Activated naive CD4-positive, alpha-beta T cell treated with anti-CD3 and anti-CD28 coated beads, Interleukin-2, amount 50 U/mL, for 72 hours (primary cell): ENCODE results near the gene SMARCD1. TPM values are rescaled to one million over a fixed set of nuclear protein-coding genes. Genes with fewer than 3 reads are reported as not detected.

ENCODE experiments used
- ATAC-seq, 2 donors: fragments of 150-1000 bp; cut with Tn5 transposase; 2 replicates each; pipeline ENCODE4 v1.10.0; 2021; ENCODE audit warnings: mild to moderate bottlenecking in 2 of 2, moderate library complexity in 2 of 2
- DNase-seq, 2 donors: peaks; one replicate each; pipeline ENCODE4 v3.0.0; 2021 to 2022; ENCODE audit warnings: low spot score in 2 of 2
- H3K27ac Mint-ChIP-seq, 2 donors: one replicate each; pipeline ENCODE4 v1.8.0; 2022; ENCODE audit warnings: mild to moderate bottlenecking in 2 of 2, mixed read lengths in 2 of 2
- H3K36me3 Mint-ChIP-seq, 2 donors: one replicate each; pipeline ENCODE4 v1.8.0; 2022; ENCODE audit warnings: mixed read lengths in 2 of 2
- H3K9me3 Mint-ChIP-seq, 2 donors: one replicate each; pipeline ENCODE4 v1.8.0; 2022; ENCODE audit warnings: mixed read lengths in 2 of 2
- total RNA-seq, 2 donors: library from RNA; stranded (reverse); gene quantifications; one replicate each; pipeline ENCODE4 v1.2.3, GENCODE V29; 2022

SMARCD1 gene
- total RNA-seq, 2 donors from 2014 or later = 33.8 to 51.2 TPM

- DNase-seq (no peak), ATAC-seq (no peak)
- H3K9me3 Mint-ChIP-seq = no peaks in the 10 kb centered on the region
- H3K36me3 Mint-ChIP-seq = no peaks in the 10 kb centered on the region
- no peak overlapping the region for H3K27ac Mint-ChIP-seq
Observed at GRCh38 chr12:50052964-50053363, 32.2 kb upstream of the SMARCD1 start.

- Mint-ChIP-seq H3K36me3 (no peaks in the 10 kb centered on the region), H3K27ac (no peak overlapping the region), H3K9me3 (no peaks in the 10 kb centered on the region)
- ATAC-seq (no peak), DNase-seq (no peak)
Observed at GRCh38 chr12:50053583-50053982, 31.6 kb upstream of the SMARCD1 start.

- DNase-seq (peak in 1 of 2 donors; percentile 67), ATAC-seq (peak; percentile 39 to 45)
- Mint-ChIP-seq H3K36me3 (no peaks in the 10 kb centered on the region), H3K9me3 (no peaks in the 10 kb centered on the region), H3K27ac (peak overlapping the region in 1 of 2 donors; percentile 17)
Observed at GRCh38 chr12:50055831-50056638, 29.1 kb upstream of the SMARCD1 start.

- Mint-ChIP-seq H3K27ac (peak overlapping the region in 1 of 2 donors; percentile 61), H3K36me3 (no peaks in the 10 kb centered on the region), H3K9me3 (no peaks in the 10 kb centered on the region)
- DNase-seq = no peak
- ATAC-seq = no peak
Observed at GRCh38 chr12:50056639-50056976, 28.5 kb upstream of the SMARCD1 start.

GRCh38 chr12:50057000-50057841, 27.9 kb upstream of the SMARCD1 start, which contains the start of gene ASIC1:
ASIC1 (plus strand) TSS chr12:50057596; CDS start chr12:50058767, 1,171 bp downstream.
- peak within 1 kb of the TSS in 1 of 2 donors; percentile 61 for H3K27ac Mint-ChIP-seq
- peak in 1 of 2 donors; percentile 62 for DNase-seq

GRCh38 chr12:50057896-50058670, 27.1 kb upstream of the SMARCD1 start:
- Mint-ChIP-seq H3K9me3 (no peaks in the 10 kb centered on the region), H3K27ac (no peak overlapping the region), H3K36me3 (no peaks in the 10 kb centered on the region)
- DNase-seq (no peak), ATAC-seq (peak in 1 of 2 donors; percentile 1)

More at GRCh38 chr12:50057000-50057841, 27.9 kb upstream of the SMARCD1 start, which contains the start of gene ASIC1:
- H3K9me3 Mint-ChIP-seq = no peaks in the 10 kb centered on the region
- no peaks in the 10 kb centered on the region for H3K36me3 Mint-ChIP-seq
- ATAC-seq = peak; percentile 38 to 65

- ATAC-seq (peak in 1 of 2 donors; percentile 25), DNase-seq (no peak)
- H3K9me3 Mint-ChIP-seq = no peaks in the 10 kb centered on the region
- no peaks in the 10 kb centered on the region for H3K36me3 Mint-ChIP-seq
- H3K27ac Mint-ChIP-seq = peak overlapping the region in 1 of 2 donors; percentile 41
Observed at GRCh38 chr12:50058743-50059312, 26.3 kb upstream of the SMARCD1 start.

- H3K27ac Mint-ChIP-seq = no peak overlapping the region
- DNase-seq (peak; percentile 50 to 67), ATAC-seq (peak; percentile 73 to 84)
- no peaks in the 10 kb centered on the region for H3K36me3 Mint-ChIP-seq
- no peaks in the 10 kb centered on the region for H3K9me3 Mint-ChIP-seq
Observed at GRCh38 chr12:50059440-50060119, 25.6 kb upstream of the SMARCD1 start.

GRCh38 chr12:50060120-50060468, 25.0 kb upstream of the SMARCD1 start:
- ATAC-seq = no peak

GRCh38 chr12:50061171-50061570, 24.0 kb upstream of the SMARCD1 start:
- Mint-ChIP-seq H3K27ac (no peak overlapping the region), H3K36me3 (no peaks in the 10 kb centered on the region), H3K9me3 (no peaks in the 10 kb centered on the region)
- no peak for ATAC-seq
- no peak for DNase-seq

More at GRCh38 chr12:50060120-50060468, 25.0 kb upstream of the SMARCD1 start:
- no peak for DNase-seq
- no peak overlapping the region for H3K27ac Mint-ChIP-seq
- no peaks in the 10 kb centered on the region for H3K9me3 Mint-ChIP-seq
- H3K36me3 Mint-ChIP-seq = no peaks in the 10 kb centered on the region

- Mint-ChIP-seq H3K27ac (no peak overlapping the region), H3K9me3 (no peaks in the 10 kb centered on the region), H3K36me3 (no peaks in the 10 kb centered on the region)
- no peak for ATAC-seq
- DNase-seq = no peak
Observed at GRCh38 chr12:50061946-50062686, 23.0 kb upstream of the SMARCD1 start.

GRCh38 chr12:50062728-50063460, 22.2 kb upstream of the SMARCD1 start:
- DNase-seq = no peak
- H3K9me3 Mint-ChIP-seq = no peaks in the 10 kb centered on the region
- ATAC-seq = no peak
- no peaks in the 10 kb centered on the region for H3K36me3 Mint-ChIP-seq
- peak overlapping the region in 1 of 2 donors; percentile 17 for H3K27ac Mint-ChIP-seq

GRCh38 chr12:50065726-50066310, 19.3 kb upstream of the SMARCD1 start:
- no peak for DNase-seq
- Mint-ChIP-seq H3K36me3 (no peaks in the 10 kb centered on the region), H3K27ac (no peak overlapping the region), H3K9me3 (no peaks in the 10 kb centered on the region)
- no peak for ATAC-seq

GRCh38 chr12:50066402-50066801, 18.7 kb upstream of the SMARCD1 start:
- Mint-ChIP-seq H3K9me3 (no peaks in the 10 kb centered on the region), H3K36me3 (no peaks in the 10 kb centered on the region), H3K27ac (no peak overlapping the region)
- DNase-seq = no peak
- ATAC-seq = no peak
